Endothelial cell of umbilical vein (primary cell): ENCODE measurements around the gene VEGFC. TPM values are rescaled to one million over a fixed set of nuclear protein-coding genes. Genes with fewer than 3 reads are reported as not detected.

Experiments
- BruUV-seq: library from RNA; stranded (reverse); fragments of 400-500 nt; replicated peaks from 2 replicates; lab custom pipeline; 2021; lab: Mats Ljungman, UMichigan
- CTCF ChIA-PET: fragments of 300-600, 350-600 bp; sonication (Branson Sonifier 250); formaldehyde crosslinking; loops from one replicate; lab custom pipeline; 2021; ENCODE audit warnings: antibody characterized with exemption, inconsistent platforms; lab: Charles Lee
- POLR2A ChIA-PET: fragments of 300-600, 350-600 bp; sonication (Branson Sonifier 250); formaldehyde crosslinking; loops from one replicate; lab custom pipeline; 2021; ENCODE audit warnings: antibody characterized with exemption, inconsistent platforms; lab: Charles Lee
- DNase-seq: peaks from one replicate; pipeline ENCODE4 v3.0.0-alpha.2; 2011; ENCODE audit warnings: low read depth, low spot score
- FAIRE-seq: peaks from 2 replicates; lab custom pipeline; 2011; peaks lifted over from hg19 to GRCh38; lab: Jason Lieb, UNC
- H2AFZ ChIP-seq: 2 replicates; pipeline ENCODE4 v1.6.0; 2012; ENCODE audit warnings: low read depth, low read length, control low read depth, inconsistent platforms
- H3K27ac ChIP-seq: 2 replicates; pipeline ENCODE4 v1.5.1; 2011; ENCODE audit warnings: low read depth, mild to moderate bottlenecking, control low read depth, low read length, moderate library complexity; ENCODE audit not compliant: insufficient read depth
- H3K27me3 ChIP-seq, 2 experiments: 2 replicates each; pipeline versions ENCODE4 v1.6.0 to v1.6.1; 2011; ENCODE audit warnings: low read length in 2 of 2, mixed read lengths in 1 of 2; ENCODE audit not compliant: control insufficient read depth in 2 of 2, insufficient read depth in 2 of 2
- H3K36me3 ChIP-seq, 2 experiments: 2 replicates in 1 of 2; 3 replicates in 1 of 2; pipeline ENCODE4 v1.5.1; 2011; ENCODE audit warnings: low read length in 2 of 2, mild to moderate bottlenecking in 1 of 2, moderate library complexity in 1 of 2; ENCODE audit not compliant: control insufficient read depth in 2 of 2, insufficient read depth in 2 of 2; ENCODE audit errors: extremely low read depth in 1 of 2
- H3K4me1 ChIP-seq: 3 replicates; pipeline ENCODE4 v1.5.1; 2011; ENCODE audit warnings: mild to moderate bottlenecking, low read length; ENCODE audit not compliant: control insufficient read depth, insufficient read depth; ENCODE audit errors: extremely low read depth
- H3K4me2 ChIP-seq: 2 replicates; pipeline ENCODE4 v1.6.1; 2011; ENCODE audit warnings: low read length, control low read depth, mixed read lengths; ENCODE audit not compliant: insufficient read depth
- H3K4me3 ChIP-seq, 3 experiments: fragments of 200-600 bp in 1 of 3; sonication (generic), shearing (Covaris generic) in 1 of 3; replicated peaks in 1 of 3; 2 replicates each; pipeline ENCODE4 v1.5.1; 2011 to 2016; ENCODE audit warnings: control low read depth in 3 of 3, low read length in 3 of 3, mild to moderate bottlenecking in 2 of 3, inconsistent platforms in 1 of 3, low read depth in 1 of 3, moderate library complexity in 1 of 3; ENCODE audit not compliant: insufficient read depth in 1 of 3
- H3K79me2 ChIP-seq: 2 replicates; pipeline ENCODE4 v1.6.0; 2012; ENCODE audit warnings: low read length, inconsistent platforms; ENCODE audit not compliant: control insufficient read depth, insufficient read depth
- H3K9ac ChIP-seq: replicated peaks from 2 replicates; pipeline ENCODE3; 2011; ENCODE audit warnings: low read length, control low read depth; ENCODE audit not compliant: insufficient read depth; ENCODE audit errors: extremely low read depth
- H3K9me1 ChIP-seq: replicated peaks from 3 replicates; pipeline ENCODE4 v1.6.0; 2011; ENCODE audit warnings: mild to moderate bottlenecking, low read length; ENCODE audit not compliant: control insufficient read depth, insufficient read depth; ENCODE audit errors: extremely low read depth
- H3K9me3 ChIP-seq: replicated peaks from 2 replicates; pipeline ENCODE4 v1.5.1; 2012; ENCODE audit warnings: low read length, inconsistent platforms; ENCODE audit not compliant: control insufficient read depth, insufficient read depth
- H4K20me1 ChIP-seq: replicated peaks from 2 replicates; pipeline ENCODE3; 2011; ENCODE audit warnings: mild to moderate bottlenecking, low read length; ENCODE audit not compliant: control insufficient read depth, insufficient read depth; ENCODE audit errors: extremely low read depth
- EZH2 ChIP-seq: IDR thresholded peaks from 2 replicates; pipeline ENCODE4 v1.6.1; 2012; ENCODE audit warnings: borderline replicate concordance, low read depth, mild to moderate bottlenecking, moderate library complexity, low read length, inconsistent platforms; ENCODE audit not compliant: severe bottlenecking
- FOS ChIP-seq: IDR thresholded peaks from 2 replicates; pipeline ENCODE4 v1.6.1; 2011; ENCODE audit warnings: mild to moderate bottlenecking, low read length, moderate library complexity, borderline replicate concordance; ENCODE audit not compliant: insufficient read depth
- GATA2 ChIP-seq: IDR thresholded peaks from 2 replicates; pipeline ENCODE4 v1.7.0; 2011; ENCODE audit warnings: low read depth, mild to moderate bottlenecking, moderate library complexity, mixed read lengths, low read length; ENCODE audit not compliant: insufficient read length, insufficient read depth
- JUN ChIP-seq: IDR thresholded peaks from 2 replicates; pipeline ENCODE4 v1.6.1; 2011; ENCODE audit warnings: borderline replicate concordance, low read depth; ENCODE audit not compliant: insufficient read length, insufficient read depth
- MYC ChIP-seq: IDR thresholded peaks from one replicate; pipeline ENCODE4 v1.6.1; 2011; ENCODE audit warnings: mild to moderate bottlenecking, low read depth, low read length
- POLR2A ChIP-seq: IDR thresholded peaks from 2 replicates; pipeline ENCODE4 v1.6.1; 2012; ENCODE audit warnings: low read depth, mild to moderate bottlenecking, control low read depth, low read length
- POLR2AphosphoS5 ChIP-seq: IDR thresholded peaks from 2 replicates; pipeline ENCODE4 v1.6.1; 2012; ENCODE audit warnings: low read depth, mild to moderate bottlenecking, control low read depth, low read length, moderate library complexity; ENCODE audit not compliant: insufficient read depth
- dilution Hi-C: fragments of 300-500 bp; cut with MboI; formaldehyde crosslinking; loops from one replicate; pipeline ENCODE4 v1.15.0; 2019; ENCODE audit warnings: low sequenced_read_pairs; ENCODE audit not compliant: extremely low pct_ligation_motif_present
- intact Hi-C: fragments of 100-400 bp; cut with micrococcal nuclease; formaldehyde crosslinking; loops from one replicate; pipeline ENCODE4 v1.10.0; 2022
- polyA plus RNA-seq, 4 experiments: library from polyadenylated mRNA; depleted of rRNA in 3 of 4; stranded (reverse) in 3 of 4; unstranded in 1 of 4; fragments of >200 nt; gene quantifications; 2 replicates each; pipeline versions ENCODE4 v1.2.1 to v1.2.3, GENCODE V29; 2011 to 2012; ENCODE audit warnings: missing spikeins in 1 of 4
- total RNA-seq: library from RNA; stranded (reverse); gene quantifications from 2 replicates; pipeline ENCODE4 v1.2.3, GENCODE V29; 2021
- TF ChIP-seq, protein P1 (sequence below): IDR thresholded peaks from 2 replicates; pipeline ENCODE4 v1.6.1; 2011; ENCODE audit not compliant: insufficient read depth, insufficient read length
- TF ChIP-seq, protein P2 (sequence below), 2 donors: IDR thresholded peaks; 1 replicate in 1 of 2; 2 replicates in 1 of 2; pipeline ENCODE4 v1.5.1; 2011; ENCODE audit warnings: low read length in 2 of 2, mild to moderate bottlenecking in 2 of 2, moderate library complexity in 2 of 2, control low read depth in 1 of 2, inconsistent platforms in 1 of 2, low read depth in 1 of 2; ENCODE audit not compliant: insufficient read depth in 1 of 2; ENCODE audit errors: extremely low read depth in 1 of 2

Gene VEGFC
- total and polyA plus RNA-seq, 2 donors (not counting 3 experiments of a cell fraction or from before 2014, with no cell fraction given): 20.4 to 34.9 TPM

DNA sequence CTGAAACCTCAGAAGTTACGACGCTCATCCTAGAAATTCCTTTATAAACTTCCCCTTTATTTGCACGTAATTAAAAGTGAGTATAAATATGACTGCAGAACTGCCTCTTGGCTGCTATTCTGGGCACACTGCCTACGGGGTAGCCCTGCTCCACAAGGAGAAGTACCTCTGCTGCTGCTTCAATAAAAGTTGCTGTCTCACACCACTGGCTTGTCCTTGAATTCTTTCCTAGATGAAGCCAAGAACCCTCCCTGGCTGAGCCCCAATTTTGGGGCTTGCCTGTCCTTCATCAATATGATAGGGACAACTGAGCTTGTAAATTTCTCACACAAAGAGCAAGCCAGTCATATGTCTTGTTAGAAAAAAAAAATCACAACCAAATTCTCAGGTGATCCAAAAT lies 115.8 kb downstream of the VEGFC start:
- no peak overlapping the region for H3K27ac ChIP-seq
- DNase-seq: no peak

DNA sequence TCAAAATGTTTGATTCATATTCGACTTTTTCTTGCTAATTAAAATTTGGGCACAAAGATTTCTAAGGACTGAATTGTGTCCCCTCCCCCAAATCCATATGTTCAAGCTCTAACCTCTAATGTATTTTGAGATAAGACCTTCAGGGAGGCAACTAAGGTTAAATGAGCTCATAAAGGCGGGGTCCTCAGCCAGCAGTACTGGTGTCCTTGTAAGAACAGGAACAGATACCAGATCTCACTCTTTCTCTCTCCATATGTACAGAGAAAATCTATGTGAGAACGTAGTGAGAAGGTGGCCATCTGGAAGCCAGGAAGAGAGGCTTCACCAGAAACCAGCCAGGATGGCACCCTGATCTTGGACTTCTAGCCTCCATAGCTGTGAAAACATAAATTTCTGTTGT lies 116.9 kb downstream of the VEGFC start:
- ChIA-PET POLR2A (no interaction called here), CTCF (interaction anchor here (1.3 kb wide), 2 partner anchors 38 to 372 kb away, joined by 3 to 8 read pairs; no protein-coding TSS in a partner anchor)
- Histone ChIP-seq H3K79me2 (no peaks in the 10 kb centered on the region), H3K4me2 (no peak overlapping the region), H3K27me3 (no peaks in the 10 kb centered on the region), H3K4me3 (no peak overlapping the region), H3K36me3 (peaks cover 0 to 2% of the 10 kb centered on the region in 2 experiments), H2AFZ (no peak overlapping the region), H3K4me1 (peaks cover 11% of the 10 kb centered on the region), H3K27ac (no peak overlapping the region), H3K9ac (no peak overlapping the region), H3K9me3 (no peaks in the 10 kb centered on the region), H4K20me1 (no peaks in the 10 kb centered on the region), H3K9me1 (no peaks in the 10 kb centered on the region)
- intact Hi-C loops: no loop called here
- TF ChIP-seq FOS (no peak), MYC (no peak), GATA2 (no peak), POLR2AphosphoS5 (no peak), EZH2 (no peak), JUN (no peak), POLR2A (no peak)
- TF ChIP-seq, protein P1, sequence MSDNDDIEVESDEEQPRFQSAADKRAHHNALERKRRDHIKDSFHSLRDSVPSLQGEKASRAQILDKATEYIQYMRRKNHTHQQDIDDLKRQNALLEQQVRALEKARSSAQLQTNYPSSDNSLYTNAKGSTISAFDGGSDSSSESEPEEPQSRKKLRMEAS: no peak
- TF ChIP-seq, protein P2, sequence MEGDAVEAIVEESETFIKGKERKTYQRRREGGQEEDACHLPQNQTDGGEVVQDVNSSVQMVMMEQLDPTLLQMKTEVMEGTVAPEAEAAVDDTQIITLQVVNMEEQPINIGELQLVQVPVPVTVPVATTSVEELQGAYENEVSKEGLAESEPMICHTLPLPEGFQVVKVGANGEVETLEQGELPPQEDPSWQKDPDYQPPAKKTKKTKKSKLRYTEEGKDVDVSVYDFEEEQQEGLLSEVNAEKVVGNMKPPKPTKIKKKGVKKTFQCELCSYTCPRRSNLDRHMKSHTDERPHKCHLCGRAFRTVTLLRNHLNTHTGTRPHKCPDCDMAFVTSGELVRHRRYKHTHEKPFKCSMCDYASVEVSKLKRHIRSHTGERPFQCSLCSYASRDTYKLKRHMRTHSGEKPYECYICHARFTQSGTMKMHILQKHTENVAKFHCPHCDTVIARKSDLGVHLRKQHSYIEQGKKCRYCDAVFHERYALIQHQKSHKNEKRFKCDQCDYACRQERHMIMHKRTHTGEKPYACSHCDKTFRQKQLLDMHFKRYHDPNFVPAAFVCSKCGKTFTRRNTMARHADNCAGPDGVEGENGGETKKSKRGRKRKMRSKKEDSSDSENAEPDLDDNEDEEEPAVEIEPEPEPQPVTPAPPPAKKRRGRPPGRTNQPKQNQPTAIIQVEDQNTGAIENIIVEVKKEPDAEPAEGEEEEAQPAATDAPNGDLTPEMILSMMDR (IDR thresholded peaks at IDR 0.05; ENCODE audit: extremely low read depth in 1 of 2, insufficient read depth in 1 of 2, low read depth in 1 of 2, low read length in 2 of 2): no peak
- no peak for FAIRE-seq
- BruUV-seq: no TSS peak
- DNase-seq: no peak
- dilution Hi-C loops: no loop called here

More for the DNA sequence above, 115.8 kb downstream of the VEGFC start:
- CTCF ChIA-PET: no interaction called here
- no peaks in the 10 kb centered on the region for H3K9me1 ChIP-seq
- H3K36me3 ChIP-seq: peaks cover 0 to 4% of the 10 kb centered on the region in 2 experiments
- H3K9me3 ChIP-seq: no peaks in the 10 kb centered on the region
- dilution Hi-C loops (no loop called here), intact Hi-C loops (no loop called here)
- no peak overlapping the region for H3K9ac ChIP-seq
- H4K20me1 ChIP-seq: no peaks in the 10 kb centered on the region
- no peaks in the 10 kb centered on the region for H3K27me3 ChIP-seq
- no peak overlapping the region for H3K4me2 ChIP-seq
- POLR2A ChIA-PET: no interaction called here
- no TSS peak for BruUV-seq
- no peak overlapping the region for H3K4me3 ChIP-seq
- peaks cover 11% of the 10 kb centered on the region for H3K4me1 ChIP-seq
- no peak overlapping the region for H2AFZ ChIP-seq
- H3K79me2 ChIP-seq: no peaks in the 10 kb centered on the region
- no peak for TF ChIP-seq FOS
- TF ChIP-seq, protein P2 (IDR thresholded peaks at IDR 0.05; ENCODE audit: extremely low read depth in 1 of 2, insufficient read depth in 1 of 2, low read depth in 1 of 2, low read length in 2 of 2): no peak
- TF ChIP-seq POLR2A: no peak
- TF ChIP-seq POLR2AphosphoS5: no peak
- no peak for TF ChIP-seq GATA2
- no peak for TF ChIP-seq MYC
- TF ChIP-seq JUN: no peak
- FAIRE-seq: no peak
